Psoas muscle (tissue), 8 donors: ENCODE results near the gene SPIN2B. TPM values are rescaled to one million over a fixed set of nuclear protein-coding genes. Genes with fewer than 3 reads are reported as not detected.
"Not testable (repeated sequence)": the region's sequence is repeated elsewhere in the genome, so short reads cannot be mapped to it uniquely, and the experiment has no call there.

Source experiments
- ATAC-seq, 4 donors: fragments of 200-7000 bp; cut with Tn5 transposase; one replicate each; pipeline ENCODE4 v1.9.1; 2020; ENCODE audit warnings: moderate library complexity in 3 of 4, mild to moderate bottlenecking in 2 of 4
- DNase-seq, 2 donors: peaks; one replicate each; pipeline ENCODE4 v3.0.0-alpha.2; 2020
- H3K27ac ChIP-seq: fragments of 200-600 bp; one replicate; pipeline ENCODE4 v1.8.0; 2022
- H3K27me3 ChIP-seq, 3 donors: fragments of 200-600 bp in 1 of 3; one replicate each; pipeline versions ENCODE4 v1.6.1 to v1.8.0; 2013 to 2022; ENCODE audit warnings: low read length in 2 of 3, mild to moderate bottlenecking in 2 of 3, moderate library complexity in 1 of 3; ENCODE audit not compliant: insufficient read depth in 3 of 3
- H3K36me3 ChIP-seq, 2 donors: fragments of 200-600 bp in 1 of 2; one replicate each; pipeline versions ENCODE4 v1.6.1 to v1.8.0; 2013 to 2022; ENCODE audit warnings: low read depth in 1 of 2, mild to moderate bottlenecking in 1 of 2, moderate library complexity in 1 of 2; ENCODE audit not compliant: insufficient read depth in 1 of 2
- H3K4me1 ChIP-seq: fragments of 200-600 bp; one replicate; pipeline ENCODE4 v1.8.0; 2022
- H3K4me3 ChIP-seq: fragments of 200-600 bp; one replicate; pipeline ENCODE4 v1.8.0; 2022; ENCODE audit warnings: mild to moderate bottlenecking
- H3K9me3 ChIP-seq: fragments of 200-600 bp; one replicate; pipeline ENCODE4 v1.8.0; 2022
- WGBS, 3 donors: extraction: QIAGEN DNeasy Blood & Tissue Kit; methylation state at CpG; one replicate each; pipeline versions ENCODE4 v1.1.6 to v1.1.7; 2013; 5-methylcytosine and 5-hydroxymethylcytosine counted together
- intact Hi-C, 2 donors: fragments of 100-400 bp; cut with DNase I; formaldehyde crosslinking; loops; one replicate each; pipeline versions ENCODE4 v1.11.0 to v1.14.2; 2022
- long read RNA-seq, 2 donors: library from polyadenylated mRNA; unstranded; transcript quantifications; one replicate each; pipeline ENCODE4 v2.0.0, GENCODE V29; 2021
- polyA plus RNA-seq, 3 donors: library from polyadenylated mRNA; stranded (reverse); fragments of 200-250 nt; gene quantifications; one replicate each; pipeline ENCODE4 v1.2.3, GENCODE V29; 2013
- total RNA-seq, 4 donors: library from RNA; stranded (reverse); fragmentation: NEBNext Ultra II Directional in 2 of 4; extraction: Animal tissue kit (Norgen Biotek cat#: 25700) in 2 of 4; gene quantifications; one replicate each; pipeline versions ENCODE4 v1.2.1 to v1.2.4, GENCODE V29; 2021 to 2023
- TF ChIP-seq, protein P1 (sequence below): fragments of 200-600 bp; IDR thresholded peaks from one replicate; pipeline ENCODE4 v1.8.0; 2022; ENCODE audit warnings: antibody characterized with exemption
- donor health status: healthy with polysubstance abuse.
- donor health status: DM: no; HTN: no; CAD: no; lungs with moderate emphysema.
- donor health status: Bipolar disorder and iron deficiency.
- donor health status: healthy.
- donor health status: DM: yes; HTN: yes; CAD: no.
- donor health status: DM: no; HTN: no; CAD: no.
- donor health status: DM: no; HTN: no; CAD: no.
- donor health status: DM: yes; HTN: yes; CAD: no.

Gene SPIN2B
- total RNA-seq (1 to 10 TPM; 4.3 to 6.9 (median 5.6) TPM), polyA plus RNA-seq (1 to 10 TPM; 4.1 to 6.1 (median 5.8) TPM)
- long read RNA-seq, donor 1, partial matches to known transcripts: 0 of 3 reads
- long read RNA-seq, donor 1, other reads (novel, unspliced or antisense): 3 of 3 reads
- long read RNA-seq, donor 2, partial matches to known transcripts: 0 of 9 reads
- long read RNA-seq, donor 2, other reads (novel, unspliced or antisense): 6 of 9 reads

- intact Hi-C loops: no loop called here
- DNase-seq: peak; percentile 80 to 87
Observed at GRCh38 chrX:57121162-57121755, at the start of gene SPIN2B. TSS of gene SPIN2B (minus strand) at chrX:57121548.

GRCh38 chrX:57156397-57157049, 35.2 kb upstream of the SPIN2B start:
- H3K4me3 ChIP-seq: no peak overlapping the region
- intact Hi-C loops: loop anchor here in 1 of 2 donors (5.0 kb wide), 1 partner anchor 296 kb away; no protein-coding TSS in a partner anchor
- 41 to 63% (median 53%) methylated on average over 5 of the region's 5 CpGs for WGBS, 3 donors

More at GRCh38 chrX:57121162-57121755, at the start of gene SPIN2B:
- Histone ChIP-seq H3K27me3 (no peaks in the 10 kb centered on the region), H3K9me3 (no peaks in the 10 kb centered on the region), H3K36me3 (peaks cover 0 to 4% of the 10 kb centered on the region in 2 donors), H3K4me1 (no peaks in the 10 kb centered on the region), H3K27ac (peak within 1 kb of the TSS; percentile 83), H3K4me3 (peak within 1 kb of the TSS; percentile 74)
- TF ChIP-seq, protein P1, sequence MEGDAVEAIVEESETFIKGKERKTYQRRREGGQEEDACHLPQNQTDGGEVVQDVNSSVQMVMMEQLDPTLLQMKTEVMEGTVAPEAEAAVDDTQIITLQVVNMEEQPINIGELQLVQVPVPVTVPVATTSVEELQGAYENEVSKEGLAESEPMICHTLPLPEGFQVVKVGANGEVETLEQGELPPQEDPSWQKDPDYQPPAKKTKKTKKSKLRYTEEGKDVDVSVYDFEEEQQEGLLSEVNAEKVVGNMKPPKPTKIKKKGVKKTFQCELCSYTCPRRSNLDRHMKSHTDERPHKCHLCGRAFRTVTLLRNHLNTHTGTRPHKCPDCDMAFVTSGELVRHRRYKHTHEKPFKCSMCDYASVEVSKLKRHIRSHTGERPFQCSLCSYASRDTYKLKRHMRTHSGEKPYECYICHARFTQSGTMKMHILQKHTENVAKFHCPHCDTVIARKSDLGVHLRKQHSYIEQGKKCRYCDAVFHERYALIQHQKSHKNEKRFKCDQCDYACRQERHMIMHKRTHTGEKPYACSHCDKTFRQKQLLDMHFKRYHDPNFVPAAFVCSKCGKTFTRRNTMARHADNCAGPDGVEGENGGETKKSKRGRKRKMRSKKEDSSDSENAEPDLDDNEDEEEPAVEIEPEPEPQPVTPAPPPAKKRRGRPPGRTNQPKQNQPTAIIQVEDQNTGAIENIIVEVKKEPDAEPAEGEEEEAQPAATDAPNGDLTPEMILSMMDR: no peak
- ATAC-seq: peak; percentile 94 to 99 (median 98)
- WGBS, 3 donors: 0 to 24% (median 1%) methylated on average over 17 to 43 of the region's 43 CpGs

GRCh38 chrX:57155171-57155570, 33.8 kb upstream of the SPIN2B start:
- ATAC-seq (no peak), DNase-seq (no peak)
- peaks cover 10% of the 10 kb centered on the region for H3K9me3 ChIP-seq
- TF ChIP-seq, protein P1: no peak
- H3K4me3 ChIP-seq: no peak overlapping the region
- no peak overlapping the region for H3K27ac ChIP-seq
- no peaks in the 10 kb centered on the region for H3K36me3 ChIP-seq
- H3K4me1 ChIP-seq: no peaks in the 10 kb centered on the region
- 84 to 90% (median 89%) methylated on average over 2 of the region's 2 CpGs for WGBS, 3 donors
- no peaks in the 10 kb centered on the region for H3K27me3 ChIP-seq
- intact Hi-C loops: loop anchor here in 1 of 2 donors (5.0 kb wide), 1 partner anchor 297 kb away; no protein-coding TSS in a partner anchor

More at GRCh38 chrX:57156397-57157049, 35.2 kb upstream of the SPIN2B start:
- Histone ChIP-seq H3K4me1 (no peaks in the 10 kb centered on the region), H3K27me3 (no peaks in the 10 kb centered on the region), H3K9me3 (peaks cover 10% of the 10 kb centered on the region), H3K27ac (no peak overlapping the region), H3K36me3 (no peaks in the 10 kb centered on the region)
- no peak for DNase-seq
- peak in 1 of 4 donors; percentile 38 for ATAC-seq
- TF ChIP-seq, protein P1: peak; percentile 42

- H3K4me1 ChIP-seq, DNase-seq, ATAC-seq, H3K4me3 ChIP-seq, H3K36me3 ChIP-seq, intact Hi-C loops, H3K27ac ChIP-seq, H3K27me3 ChIP-seq: not testable (repeated sequence)
- 73 to 94% (median 81%) methylated on average over 6 to 8 of the region's 8 CpGs for WGBS, 3 donors
- H3K9me3 ChIP-seq: peaks cover 15% of the 10 kb centered on the region
Observed at GRCh38 chrX:57152222-57152621, 30.9 kb upstream of the SPIN2B start.

DNA sequence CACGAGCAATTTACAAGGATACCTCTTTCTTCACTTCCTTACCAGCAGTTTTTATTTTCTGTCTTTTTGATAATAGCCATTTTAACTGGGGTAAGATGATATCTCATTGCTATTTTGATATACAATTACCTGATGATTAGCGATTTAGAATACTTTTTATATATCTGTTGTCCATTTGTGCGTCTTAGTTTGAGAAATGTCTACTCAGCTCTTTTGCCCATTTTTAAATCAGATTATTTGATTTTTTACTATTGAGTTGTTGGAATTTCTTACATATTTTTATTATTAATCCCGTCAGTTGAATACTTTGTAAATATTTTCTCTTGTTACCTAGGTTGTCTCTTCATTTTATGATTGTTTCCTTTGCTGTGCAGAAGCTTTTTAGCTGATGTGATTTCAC, 17.3 kb upstream of the SPIN2B start:
- H3K36me3 ChIP-seq: no peaks in the 10 kb centered on the region
- WGBS, 3 donors: 71 to 96% (median 93%) methylated on average over 4 of the region's 4 CpGs

More for the DNA sequence above, 17.3 kb upstream of the SPIN2B start:
- TF ChIP-seq, protein P1: no peak
- Histone ChIP-seq H3K4me1 (no peaks in the 10 kb centered on the region), H3K9me3 (no peaks in the 10 kb centered on the region), H3K4me3 (no peak overlapping the region), H3K27me3 (peaks cover 0 to 4% (median 0%) of the 10 kb centered on the region in 3 donors), H3K27ac (no peak overlapping the region)
- DNase-seq: no peak
- ATAC-seq: no peak
- intact Hi-C loops: no loop called here
